HEK293T (cell line): Measurements from ENCODE around the gene PRKACB.

Experiments
- CTCF ChIA-PET: fragments of 350-600 bp; formaldehyde crosslinking; extraction: SDS; loops from one replicate; lab custom pipeline; 2021; ENCODE audit warnings: antibody characterized with exemption, inconsistent platforms; lab: Yijun Ruan, JAX
- POLR2A ChIA-PET: fragments of 350-600 bp; formaldehyde crosslinking; extraction: SDS; loops from one replicate; lab custom pipeline; 2020; ENCODE audit warnings: antibody characterized with exemption, inconsistent platforms; lab: Yijun Ruan, JAX
- DNase-seq: peaks from one replicate; pipeline ENCODE4 v3.0.0; 2012; ENCODE audit warnings: mixed read lengths; ENCODE audit errors: extremely low spot score
- ARNT ChIP-seq: fragments of 450-650 bp; IDR thresholded peaks from 2 replicates; pipeline ENCODE4 v1.6.1; 2017; ENCODE audit warnings: mild to moderate bottlenecking
- BHLHE40 ChIP-seq: fragments of 450-650 bp; IDR thresholded peaks from 2 replicates; pipeline ENCODE4 v1.6.1; 2016; ENCODE audit warnings: mild to moderate bottlenecking, moderate library complexity, borderline replicate concordance
- CTBP1 ChIP-seq: fragments of 450-650 bp; IDR thresholded peaks from 2 replicates; pipeline ENCODE4 v1.6.1; 2016; ENCODE audit warnings: borderline replicate concordance
- ELF4 ChIP-seq: fragments of 450-650 bp; IDR thresholded peaks from 2 replicates; pipeline ENCODE4 v1.6.1; 2017; ENCODE audit warnings: antibody characterized with exemption
- FOXA1 ChIP-seq: fragments of 450-650 bp; IDR thresholded peaks from 2 replicates; pipeline ENCODE4 v1.6.1; 2016; ENCODE audit warnings: mild to moderate bottlenecking
- FOXK2 ChIP-seq: fragments of 450-650 bp; IDR thresholded peaks from 2 replicates; pipeline ENCODE4 v1.6.1; 2016; ENCODE audit warnings: mild to moderate bottlenecking
- FOXM1 ChIP-seq: fragments of 450-650 bp; IDR thresholded peaks from 2 replicates; pipeline ENCODE4 v1.6.1; 2017; ENCODE audit warnings: mild to moderate bottlenecking, borderline replicate concordance
- HDGF ChIP-seq: fragments of 450-650 bp; IDR thresholded peaks from 2 replicates; pipeline ENCODE4 v1.6.1; 2017; ENCODE audit warnings: antibody characterized with exemption, borderline replicate concordance
- L3MBTL2 ChIP-seq: fragments of 450-650 bp; conservative IDR thresholded peaks from 2 replicates; pipeline ENCODE4 v1.6.1; 2016; ENCODE audit warnings: mild to moderate bottlenecking
- LEF1 ChIP-seq: fragments of 450-650 bp; IDR thresholded peaks from 2 replicates; pipeline ENCODE4 v1.6.1; 2017; ENCODE audit warnings: mild to moderate bottlenecking, borderline replicate concordance
- NFRKB ChIP-seq: fragments of 450-650 bp; IDR thresholded peaks from 2 replicates; pipeline ENCODE4 v1.6.1; 2016; ENCODE audit warnings: mild to moderate bottlenecking, moderate library complexity
- PKNOX1 ChIP-seq: fragments of 450-650 bp; IDR thresholded peaks from 2 replicates; pipeline ENCODE4 v1.6.1; 2016
- SP1 ChIP-seq: fragments of 450-650 bp; IDR thresholded peaks from 2 replicates; pipeline ENCODE4 v1.6.1; 2017
- SUZ12 ChIP-seq: fragments of 450-650 bp; IDR thresholded peaks from 2 replicates; pipeline ENCODE4 v1.6.1; 2016; ENCODE audit warnings: mild to moderate bottlenecking
- TARDBP ChIP-seq: fragments of 450-650 bp; IDR thresholded peaks from 2 replicates; pipeline ENCODE4 v1.6.1; 2016
- ZNF384 ChIP-seq: fragments of 450-650 bp; IDR thresholded peaks from 2 replicates; pipeline ENCODE4 v1.6.1; 2016

PRKACB gene

GRCh38 chr1:84236256-84236655, 92.2 kb downstream of the PRKACB start:
- POLR2A ChIA-PET = no interaction called here
- no peak for DNase-seq
- CTCF ChIA-PET = no interaction called here
- TF ChIP-seq HDGF (no peak), ARNT (no peak), FOXK2 (no peak)

- no peak for TF ChIP-seq L3MBTL2
- TF ChIP-seq SUZ12 = no peak
- no peak for TF ChIP-seq BHLHE40
- TF ChIP-seq FOXA1 = no peak
- no peak for TF ChIP-seq FOXK2
- no peak for TF ChIP-seq FOXM1
- no peak for TF ChIP-seq ELF4
- no peak for TF ChIP-seq ARNT
- no peak for TF ChIP-seq PKNOX1
- TF ChIP-seq CTBP1 = no peak
- no peak for TF ChIP-seq SP1
- TF ChIP-seq ZNF384 = no peak
- no peak for TF ChIP-seq TARDBP
- TF ChIP-seq NFRKB = no peak
- TF ChIP-seq HDGF = no peak
- TF ChIP-seq LEF1 = no peak
- CTCF ChIA-PET = no interaction called here
- DNase-seq = no peak
- POLR2A ChIA-PET = no interaction called here
Measured at GRCh38 chr1:84242641-84243040, 98.6 kb downstream of the PRKACB start.

- TF ChIP-seq FOXA1 (no peak), TARDBP (no peak), HDGF (no peak), PKNOX1 (no peak), ARNT (no peak), LEF1 (no peak), BHLHE40 (no peak), ZNF384 (no peak), L3MBTL2 (no peak), FOXM1 (no peak), CTBP1 (no peak), NFRKB (no peak), SUZ12 (no peak)
- ChIA-PET POLR2A (interaction anchor here (1.0 kb wide), 1 partner anchor 52 kb away, joined by 3 read pairs; no protein-coding TSS in a partner anchor), CTCF (interaction anchor here (1.2 kb wide), 1 partner anchor 15 kb away, joined by 3 read pairs; no protein-coding TSS in a partner anchor)
- no peak for DNase-seq
Measured at GRCh38 chr1:84245563-84245962, 101.5 kb downstream of the PRKACB start.

DNA sequence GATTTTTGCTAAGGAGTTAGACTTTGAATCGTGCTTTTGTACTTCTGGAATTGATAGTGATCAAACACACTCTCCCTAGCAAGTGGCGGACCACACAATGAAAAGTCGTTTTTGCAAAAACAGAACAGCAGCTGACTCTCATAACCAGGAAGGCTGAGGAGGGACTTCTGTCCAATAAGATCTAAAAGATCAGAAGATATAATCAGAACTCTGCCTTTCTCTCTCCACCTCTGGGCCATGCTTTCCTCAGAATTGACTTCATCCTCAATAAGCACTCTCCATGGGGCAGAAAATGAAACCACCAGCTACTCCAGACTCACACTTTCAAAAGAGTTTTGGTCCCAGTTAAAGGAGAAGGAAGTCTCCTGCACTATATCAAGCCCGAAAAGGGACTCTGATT, 102.1 kb downstream of the PRKACB start:
- CTCF ChIA-PET = interaction anchor here (0.5 to 1.2 kb wide), 2 partner anchors 14 to 30 kb away, joined by 3 to 4 read pairs; no protein-coding TSS in a partner anchor
- POLR2A ChIA-PET = interaction anchor here (1.0 kb wide), 1 partner anchor 52 kb away, joined by 3 read pairs; no protein-coding TSS in a partner anchor
- DNase-seq = no peak
- TF ChIP-seq SUZ12 (no peak), ELF4 (no peak), HDGF (no peak)

- TF ChIP-seq SUZ12 (no peak), CTBP1 (no peak), PKNOX1 (no peak), FOXM1 (no peak), FOXA1 (no peak)
- peak; percentile 47 for DNase-seq
- CTCF ChIA-PET = no interaction called here
- POLR2A ChIA-PET = interaction anchor here (1.2 kb wide), 1 partner anchor 51 kb away, joined by 3 read pairs; no protein-coding TSS in a partner anchor
Measured at GRCh38 chr1:84247425-84248220, 103.6 kb downstream of the PRKACB start.

GRCh38 chr1:84250668-84251067, 106.6 kb downstream of the PRKACB start:
- TF ChIP-seq PKNOX1 = no peak
- no peak for TF ChIP-seq BHLHE40
- TF ChIP-seq ELF4 = no peak
- CTCF ChIA-PET = no interaction called here
- no peak for DNase-seq
- POLR2A ChIA-PET = no interaction called here
